K562 (cell line): ENCODE measurements around the gene ADM2. TPM values are rescaled to one million over a fixed set of nuclear protein-coding genes. Genes with fewer than 3 reads are reported as not detected.
A peak's percentile ranks its signal among the peaks of the same experiment; 100 is the strongest.

ENCODE experiments used
- ARID1B ChIP-seq: fragments of 450-650 bp; IDR thresholded peaks from 2 replicates; pipeline ENCODE4 v1.6.1; 2016; ENCODE audit warnings: antibody characterized with exemption, mild to moderate bottlenecking, inconsistent platforms
- BHLHE40 ChIP-seq: IDR thresholded peaks from 2 replicates; pipeline ENCODE4 v1.6.1; 2011; ENCODE audit warnings: low read length, improper control_type of control experiment
- CBFA2T2 ChIP-seq: fragments of 450-650 bp; conservative IDR thresholded peaks from 2 replicates; pipeline ENCODE4 v1.6.1; 2017; ENCODE audit warnings: mild to moderate bottlenecking
- DNMT1 ChIP-seq: fragments of 450-650 bp; IDR thresholded peaks from 2 replicates; pipeline ENCODE4 v1.6.1; 2016; ENCODE audit warnings: antibody characterized with exemption, mild to moderate bottlenecking
- EP300 ChIP-seq: IDR thresholded peaks from 2 replicates; pipeline ENCODE4 v1.6.1; 2012; ENCODE audit warnings: low read length, improper control_type of control experiment
- GTF2A2 ChIP-seq: IDR thresholded peaks from 2 replicates; pipeline ENCODE4 v1.6.1; 2016; ENCODE audit warnings: mild to moderate bottlenecking, missing genetic modification characterization, missing compliant biosample characterization
- HMG20A ChIP-seq: fragments of 450-650 bp; formaldehyde crosslinking; conservative IDR thresholded peaks from 2 replicates; pipeline ENCODE4 v1.4.0; 2020; ENCODE audit warnings: mild to moderate bottlenecking, mixed read lengths
- KDM1A ChIP-seq, 2 experiments: fragments of 450-650 bp; IDR thresholded peaks; 2 replicates each; pipeline ENCODE4 v1.6.1; 2016; ENCODE audit warnings: mild to moderate bottlenecking in 2 of 2
- POLR2A ChIP-seq: fragments of 450-650 bp; conservative IDR thresholded peaks from 2 replicates; pipeline ENCODE4 v1.6.1; 2016
- POLR3G ChIP-seq: IDR thresholded peaks from 2 replicates; pipeline ENCODE4 v1.6.1; 2011; ENCODE audit not compliant: insufficient read length, insufficient replicate concordance; ENCODE audit errors: extremely low read depth
- RBBP5 ChIP-seq: fragments of 200-600 bp; sonication (generic); IDR thresholded peaks from 2 replicates; pipeline ENCODE4 v1.6.1; 2012; ENCODE audit warnings: borderline replicate concordance, mild to moderate bottlenecking, low read length, control low read depth, inconsistent platforms; ENCODE audit not compliant: insufficient read depth, poor library complexity, severe bottlenecking
- SMARCE1 ChIP-seq: fragments of 450-650 bp; IDR thresholded peaks from 2 replicates; pipeline ENCODE4 v1.7.1; 2016; ENCODE audit warnings: mild to moderate bottlenecking
- TSC22D4 ChIP-seq: fragments of 450-650 bp; IDR thresholded peaks from 2 replicates; pipeline ENCODE4 v1.6.1; 2016; ENCODE audit warnings: missing genetic modification characterization, missing biosample characterization, control low read depth
- ZNF134 ChIP-seq: fragments of 250-450 bp; sonication (Bioruptor Pico); conservative IDR thresholded peaks from 2 replicates; pipeline ENCODE4 v1.4.0; 2020
- ZNF282 ChIP-seq: sonication (generic); formaldehyde crosslinking; IDR thresholded peaks from 2 replicates; pipeline ENCODE4 v1.8.1; 2023; ENCODE audit warnings: missing genetic modification reagents
- ZNF75A ChIP-seq: fragments of 450-650 bp; formaldehyde crosslinking; IDR thresholded peaks from 2 replicates; pipeline ENCODE4 v1.4.0; 2020; ENCODE audit warnings: mild to moderate bottlenecking
- polyA plus RNA-seq, 8 experiments: library from polyadenylated mRNA; depleted of rRNA in 4 of 8; stranded (reverse) in 5 of 8; unstranded in 3 of 8; fragments of >200 nt; fragmentation: Nextera tagmentation in 2 of 8; fragmentation: Illumina TruSeq in 1 of 8; extraction: Ambion mirVana in 2 of 8; extraction: Trizol in 1 of 8; gene quantifications; 2 replicates each; pipeline versions ENCODE4 v1.2.1 to v1.2.3, GENCODE V29; 2011 to 2014; ENCODE audit warnings: inconsistent platforms in 1 of 8, missing spikeins in 1 of 8
- total RNA-seq, 7 experiments: library from RNA; depleted of rRNA in 6 of 7; stranded (reverse); fragments of >200 nt in 6 of 7; fragmentation: Illumina TruSeq in 2 of 7; extraction: Trizol in 2 of 7; gene quantifications; 2 replicates each; pipeline versions ENCODE4 v1.2.1 to v1.2.3, GENCODE V29; 2011 to 2021; ENCODE audit warnings: low replicate concordance in 1 of 7
- TF ChIP-seq, protein P1 (sequence below): fragments of 450-650 bp; formaldehyde crosslinking; IDR thresholded peaks from 2 replicates; pipeline ENCODE4 v1.4.0; 2020; ENCODE audit warnings: mild to moderate bottlenecking, moderate library complexity
- TF ChIP-seq, protein P2 (sequence below): fragments of 250-450 bp; sonication (Bioruptor Pico); IDR thresholded peaks from 2 replicates; pipeline ENCODE4 v1.8.0; 2022; ENCODE audit warnings: moderate library complexity, mild to moderate bottlenecking, inconsistent platforms
- TF ChIP-seq, protein P3 (sequence below): sonication (generic); formaldehyde crosslinking; IDR thresholded peaks from 2 replicates; pipeline ENCODE4 v1.8.0; 2022; ENCODE audit warnings: mild to moderate bottlenecking, missing genetic modification reagents
- TF ChIP-seq, protein P4 (sequence below): sonication (generic); formaldehyde crosslinking; IDR thresholded peaks from 2 replicates; pipeline ENCODE4 v1.8.1; 2023; ENCODE audit warnings: mild to moderate bottlenecking, missing genetic modification reagents
- TF ChIP-seq, protein P5 (sequence below): fragments of 450-650 bp; formaldehyde crosslinking; conservative IDR thresholded peaks from 2 replicates; pipeline ENCODE4 v1.4.0; 2022; ENCODE audit warnings: mild to moderate bottlenecking, missing genetic modification characterization

ADM2 gene
- total and polyA plus RNA-seq, 9 of the 15 experiments (the other 6 are each of a cell fraction or from before 2014, with no cell fraction given), result 0.11 to 5.1 (median 0.38) TPM

DNA sequence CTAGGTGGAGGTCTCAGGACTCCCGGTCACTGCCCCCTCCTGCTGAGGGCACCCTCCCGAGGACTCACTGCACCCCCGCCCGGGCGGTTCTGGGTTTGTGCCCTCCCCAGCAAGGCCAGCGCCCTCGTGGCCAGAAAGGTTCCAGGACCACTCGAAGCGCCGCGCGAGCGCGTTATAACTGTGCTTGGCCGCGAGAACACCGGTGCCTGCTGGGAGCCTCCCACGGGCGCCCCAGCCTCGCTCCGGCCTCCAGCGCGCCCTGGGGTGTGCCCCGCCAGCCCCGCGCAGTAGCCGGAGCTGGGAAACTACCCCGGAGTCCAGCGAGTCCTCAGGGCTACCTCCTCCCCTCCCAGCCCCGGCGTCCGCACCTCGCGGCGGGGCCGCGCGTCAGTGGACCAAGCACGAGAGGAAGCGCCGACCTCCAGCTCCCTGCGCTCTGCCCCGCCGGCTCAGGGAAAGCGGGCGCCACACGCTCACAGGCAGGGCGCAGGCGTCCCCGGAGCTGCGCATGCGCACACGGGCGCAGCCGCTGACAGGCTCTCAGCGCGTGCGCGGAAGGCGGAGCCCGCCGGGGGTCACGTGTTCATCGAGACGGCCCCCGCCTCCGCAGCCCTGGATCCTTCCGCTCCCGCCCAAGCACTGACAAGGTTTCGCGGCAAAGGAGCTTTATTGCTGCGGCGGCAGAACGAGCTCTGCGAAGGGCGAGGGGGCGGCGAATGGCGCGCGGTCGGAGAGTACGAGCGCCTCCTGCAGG is 43.9 kb downstream of the ADM2 start, which contains the start of gene SCO2 (continued):
- no peak for TF ChIP-seq POLR3G
- TF ChIP-seq BHLHE40, result peak; percentile 88
- TF ChIP-seq RBBP5, result no peak
- TF ChIP-seq, protein P1, sequence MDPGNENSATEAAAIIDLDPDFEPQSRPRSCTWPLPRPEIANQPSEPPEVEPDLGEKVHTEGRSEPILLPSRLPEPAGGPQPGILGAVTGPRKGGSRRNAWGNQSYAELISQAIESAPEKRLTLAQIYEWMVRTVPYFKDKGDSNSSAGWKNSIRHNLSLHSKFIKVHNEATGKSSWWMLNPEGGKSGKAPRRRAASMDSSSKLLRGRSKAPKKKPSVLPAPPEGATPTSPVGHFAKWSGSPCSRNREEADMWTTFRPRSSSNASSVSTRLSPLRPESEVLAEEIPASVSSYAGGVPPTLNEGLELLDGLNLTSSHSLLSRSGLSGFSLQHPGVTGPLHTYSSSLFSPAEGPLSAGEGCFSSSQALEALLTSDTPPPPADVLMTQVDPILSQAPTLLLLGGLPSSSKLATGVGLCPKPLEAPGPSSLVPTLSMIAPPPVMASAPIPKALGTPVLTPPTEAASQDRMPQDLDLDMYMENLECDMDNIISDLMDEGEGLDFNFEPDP, result no peak
- peak; percentile 88 for TF ChIP-seq POLR2A
- TF ChIP-seq HMG20A (CRISPR knock-in tag), result no peak
- TF ChIP-seq, protein P2, sequence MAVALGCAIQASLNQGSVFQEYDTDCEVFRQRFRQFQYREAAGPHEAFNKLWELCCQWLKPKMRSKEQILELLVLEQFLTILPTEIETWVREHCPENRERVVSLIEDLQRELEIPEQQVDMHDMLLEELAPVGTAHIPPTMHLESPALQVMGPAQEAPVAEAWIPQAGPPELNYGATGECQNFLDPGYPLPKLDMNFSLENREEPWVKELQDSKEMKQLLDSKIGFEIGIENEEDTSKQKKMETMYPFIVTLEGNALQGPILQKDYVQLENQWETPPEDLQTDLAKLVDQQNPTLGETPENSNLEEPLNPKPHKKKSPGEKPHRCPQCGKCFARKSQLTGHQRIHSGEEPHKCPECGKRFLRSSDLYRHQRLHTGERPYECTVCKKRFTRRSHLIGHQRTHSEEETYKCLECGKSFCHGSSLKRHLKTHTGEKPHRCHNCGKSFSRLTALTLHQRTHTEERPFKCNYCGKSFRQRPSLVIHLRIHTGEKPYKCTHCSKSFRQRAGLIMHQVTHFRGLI (CRISPR knock-in tag), result no peak
- no peak for TF ChIP-seq KDM1A (IDR thresholded peaks at IDR 0.05)
- TF ChIP-seq DNMT1, result no peak
- peak; percentile 83 for TF ChIP-seq CBFA2T2
- no peak for TF ChIP-seq ZNF134 (CRISPR knock-in tag)
- no peak for TF ChIP-seq GTF2A2 (tag)
- no peak for TF ChIP-seq ZNF75A (CRISPR knock-in tag)
- TF ChIP-seq EP300, result no peak
- no peak for TF ChIP-seq ARID1B
- TF ChIP-seq ZNF282 (CRISPR knock-in tag), result no peak
- TF ChIP-seq, protein P3, sequence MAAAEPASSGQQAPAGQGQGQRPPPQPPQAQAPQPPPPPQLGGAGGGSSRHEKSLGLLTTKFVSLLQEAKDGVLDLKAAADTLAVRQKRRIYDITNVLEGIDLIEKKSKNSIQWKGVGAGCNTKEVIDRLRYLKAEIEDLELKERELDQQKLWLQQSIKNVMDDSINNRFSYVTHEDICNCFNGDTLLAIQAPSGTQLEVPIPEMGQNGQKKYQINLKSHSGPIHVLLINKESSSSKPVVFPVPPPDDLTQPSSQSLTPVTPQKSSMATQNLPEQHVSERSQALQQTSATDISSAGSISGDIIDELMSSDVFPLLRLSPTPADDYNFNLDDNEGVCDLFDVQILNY, result no peak; the same call in 1 of the 2 replicates
- no peak for TF ChIP-seq SMARCE1
- TF ChIP-seq TSC22D4 (tag), result no peak
- TF ChIP-seq, protein P4, sequence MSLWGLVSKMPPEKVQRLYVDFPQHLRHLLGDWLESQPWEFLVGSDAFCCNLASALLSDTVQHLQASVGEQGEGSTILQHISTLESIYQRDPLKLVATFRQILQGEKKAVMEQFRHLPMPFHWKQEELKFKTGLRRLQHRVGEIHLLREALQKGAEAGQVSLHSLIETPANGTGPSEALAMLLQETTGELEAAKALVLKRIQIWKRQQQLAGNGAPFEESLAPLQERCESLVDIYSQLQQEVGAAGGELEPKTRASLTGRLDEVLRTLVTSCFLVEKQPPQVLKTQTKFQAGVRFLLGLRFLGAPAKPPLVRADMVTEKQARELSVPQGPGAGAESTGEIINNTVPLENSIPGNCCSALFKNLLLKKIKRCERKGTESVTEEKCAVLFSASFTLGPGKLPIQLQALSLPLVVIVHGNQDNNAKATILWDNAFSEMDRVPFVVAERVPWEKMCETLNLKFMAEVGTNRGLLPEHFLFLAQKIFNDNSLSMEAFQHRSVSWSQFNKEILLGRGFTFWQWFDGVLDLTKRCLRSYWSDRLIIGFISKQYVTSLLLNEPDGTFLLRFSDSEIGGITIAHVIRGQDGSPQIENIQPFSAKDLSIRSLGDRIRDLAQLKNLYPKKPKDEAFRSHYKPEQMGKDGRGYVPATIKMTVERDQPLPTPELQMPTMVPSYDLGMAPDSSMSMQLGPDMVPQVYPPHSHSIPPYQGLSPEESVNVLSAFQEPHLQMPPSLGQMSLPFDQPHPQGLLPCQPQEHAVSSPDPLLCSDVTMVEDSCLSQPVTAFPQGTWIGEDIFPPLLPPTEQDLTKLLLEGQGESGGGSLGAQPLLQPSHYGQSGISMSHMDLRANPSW (CRISPR knock-in tag), result 0 out of 2 replicates have a peak, but pooled peaks have one; percentile 61
- TF ChIP-seq, protein P5, sequence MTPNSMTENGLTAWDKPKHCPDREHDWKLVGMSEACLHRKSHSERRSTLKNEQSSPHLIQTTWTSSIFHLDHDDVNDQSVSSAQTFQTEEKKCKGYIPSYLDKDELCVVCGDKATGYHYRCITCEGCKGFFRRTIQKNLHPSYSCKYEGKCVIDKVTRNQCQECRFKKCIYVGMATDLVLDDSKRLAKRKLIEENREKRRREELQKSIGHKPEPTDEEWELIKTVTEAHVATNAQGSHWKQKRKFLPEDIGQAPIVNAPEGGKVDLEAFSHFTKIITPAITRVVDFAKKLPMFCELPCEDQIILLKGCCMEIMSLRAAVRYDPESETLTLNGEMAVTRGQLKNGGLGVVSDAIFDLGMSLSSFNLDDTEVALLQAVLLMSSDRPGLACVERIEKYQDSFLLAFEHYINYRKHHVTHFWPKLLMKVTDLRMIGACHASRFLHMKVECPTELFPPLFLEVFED (CRISPR knock-in tag), result no peak
